ENCODE results near the gene CAMTA1. TPM values are rescaled to one million over a fixed set of nuclear protein-coding genes. Genes with fewer than 3 reads are reported as not detected.

The CAMTA1 gene
- total RNA-seq, 1 experiment from 2014 or later = 82.2 TPM

DNA sequence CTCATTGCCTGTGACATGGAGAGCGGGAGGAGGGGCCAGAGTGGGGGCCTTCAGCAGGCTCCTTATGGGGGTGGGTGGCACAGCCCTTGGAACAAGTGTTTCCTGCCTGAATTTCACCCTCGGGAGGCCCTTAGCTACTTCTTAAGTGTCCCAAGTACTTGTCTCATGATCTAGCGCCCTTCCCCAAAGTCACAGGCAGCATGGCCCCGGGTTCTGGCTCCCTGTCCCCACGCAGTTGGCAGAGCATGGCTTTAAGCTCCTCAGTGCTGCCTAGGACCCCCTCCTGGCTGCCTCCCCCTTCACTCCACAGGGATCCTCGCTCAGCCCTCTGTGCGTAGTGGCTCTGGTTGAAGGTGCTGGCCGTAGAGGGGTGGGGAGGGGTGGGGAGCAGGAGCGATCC is 197.2 kb downstream of the CAMTA1 start:
- Histone ChIP-seq H3K4me3 (ENCODE audit: low read depth in 2 of 2, low read length in 2 of 2) (no peak overlapping the region), H3K9me3 (ENCODE audit: control insufficient read depth, insufficient read depth, low read depth, low read length) (no peaks in the 10 kb centered on the region), H3K27ac (ENCODE audit: low read length) (no peak overlapping the region), H3K36me3 (ENCODE audit: control insufficient read depth, insufficient read depth, low read length) (no peaks in the 10 kb centered on the region), H3K27me3 (ENCODE audit: control insufficient read depth, insufficient read depth, low read length) (no peaks in the 10 kb centered on the region; the same call in 1 of the 2 replicates), H3K4me1 (ENCODE audit: control insufficient read depth, insufficient read depth, low read length) (no peaks in the 10 kb centered on the region)
- ChIA-PET CTCF (no interaction called here), POLR2A (no interaction called here)
- DNase-seq (ENCODE audit: low read depth, low spot score) = no peak
- no TSS peak for BruUV-seq (replicated peaks)
- in situ Hi-C loops (cut with HindIII; ENCODE audit: low pct_unique_long_range_greater_than_20kb, low sequenced_read_pairs) (no loop called here), intact Hi-C loops (cut with micrococcal nuclease; ENCODE audit: unreplicated experiment) (no loop called here)
- ATAC-seq = no peak
- TF ChIP-seq SIN3A (IDR thresholded peaks at IDR 0.05; ENCODE audit: borderline replicate concordance, insufficient read depth, low read depth, low read length) (no peak), TCF7L2 (IDR thresholded peaks at IDR 0.05; ENCODE audit: low read depth, low read length) (no peak), POLR2AphosphoS5 (IDR thresholded peaks at IDR 0.05; ENCODE audit: low read depth, low read length) (no peak)
- TF ChIP-seq, protein P1, sequence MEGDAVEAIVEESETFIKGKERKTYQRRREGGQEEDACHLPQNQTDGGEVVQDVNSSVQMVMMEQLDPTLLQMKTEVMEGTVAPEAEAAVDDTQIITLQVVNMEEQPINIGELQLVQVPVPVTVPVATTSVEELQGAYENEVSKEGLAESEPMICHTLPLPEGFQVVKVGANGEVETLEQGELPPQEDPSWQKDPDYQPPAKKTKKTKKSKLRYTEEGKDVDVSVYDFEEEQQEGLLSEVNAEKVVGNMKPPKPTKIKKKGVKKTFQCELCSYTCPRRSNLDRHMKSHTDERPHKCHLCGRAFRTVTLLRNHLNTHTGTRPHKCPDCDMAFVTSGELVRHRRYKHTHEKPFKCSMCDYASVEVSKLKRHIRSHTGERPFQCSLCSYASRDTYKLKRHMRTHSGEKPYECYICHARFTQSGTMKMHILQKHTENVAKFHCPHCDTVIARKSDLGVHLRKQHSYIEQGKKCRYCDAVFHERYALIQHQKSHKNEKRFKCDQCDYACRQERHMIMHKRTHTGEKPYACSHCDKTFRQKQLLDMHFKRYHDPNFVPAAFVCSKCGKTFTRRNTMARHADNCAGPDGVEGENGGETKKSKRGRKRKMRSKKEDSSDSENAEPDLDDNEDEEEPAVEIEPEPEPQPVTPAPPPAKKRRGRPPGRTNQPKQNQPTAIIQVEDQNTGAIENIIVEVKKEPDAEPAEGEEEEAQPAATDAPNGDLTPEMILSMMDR (IDR thresholded peaks at IDR 0.05) = no peak
- TF ChIP-seq, protein P2, sequence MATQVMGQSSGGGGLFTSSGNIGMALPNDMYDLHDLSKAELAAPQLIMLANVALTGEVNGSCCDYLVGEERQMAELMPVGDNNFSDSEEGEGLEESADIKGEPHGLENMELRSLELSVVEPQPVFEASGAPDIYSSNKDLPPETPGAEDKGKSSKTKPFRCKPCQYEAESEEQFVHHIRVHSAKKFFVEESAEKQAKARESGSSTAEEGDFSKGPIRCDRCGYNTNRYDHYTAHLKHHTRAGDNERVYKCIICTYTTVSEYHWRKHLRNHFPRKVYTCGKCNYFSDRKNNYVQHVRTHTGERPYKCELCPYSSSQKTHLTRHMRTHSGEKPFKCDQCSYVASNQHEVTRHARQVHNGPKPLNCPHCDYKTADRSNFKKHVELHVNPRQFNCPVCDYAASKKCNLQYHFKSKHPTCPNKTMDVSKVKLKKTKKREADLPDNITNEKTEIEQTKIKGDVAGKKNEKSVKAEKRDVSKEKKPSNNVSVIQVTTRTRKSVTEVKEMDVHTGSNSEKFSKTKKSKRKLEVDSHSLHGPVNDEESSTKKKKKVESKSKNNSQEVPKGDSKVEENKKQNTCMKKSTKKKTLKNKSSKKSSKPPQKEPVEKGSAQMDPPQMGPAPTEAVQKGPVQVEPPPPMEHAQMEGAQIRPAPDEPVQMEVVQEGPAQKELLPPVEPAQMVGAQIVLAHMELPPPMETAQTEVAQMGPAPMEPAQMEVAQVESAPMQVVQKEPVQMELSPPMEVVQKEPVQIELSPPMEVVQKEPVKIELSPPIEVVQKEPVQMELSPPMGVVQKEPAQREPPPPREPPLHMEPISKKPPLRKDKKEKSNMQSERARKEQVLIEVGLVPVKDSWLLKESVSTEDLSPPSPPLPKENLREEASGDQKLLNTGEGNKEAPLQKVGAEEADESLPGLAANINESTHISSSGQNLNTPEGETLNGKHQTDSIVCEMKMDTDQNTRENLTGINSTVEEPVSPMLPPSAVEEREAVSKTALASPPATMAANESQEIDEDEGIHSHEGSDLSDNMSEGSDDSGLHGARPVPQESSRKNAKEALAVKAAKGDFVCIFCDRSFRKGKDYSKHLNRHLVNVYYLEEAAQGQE (IDR thresholded peaks at IDR 0.05; ENCODE audit: insufficient read depth in 1 of 2, low read depth in 2 of 2, low read length in 1 of 2) = no peak

DNA sequence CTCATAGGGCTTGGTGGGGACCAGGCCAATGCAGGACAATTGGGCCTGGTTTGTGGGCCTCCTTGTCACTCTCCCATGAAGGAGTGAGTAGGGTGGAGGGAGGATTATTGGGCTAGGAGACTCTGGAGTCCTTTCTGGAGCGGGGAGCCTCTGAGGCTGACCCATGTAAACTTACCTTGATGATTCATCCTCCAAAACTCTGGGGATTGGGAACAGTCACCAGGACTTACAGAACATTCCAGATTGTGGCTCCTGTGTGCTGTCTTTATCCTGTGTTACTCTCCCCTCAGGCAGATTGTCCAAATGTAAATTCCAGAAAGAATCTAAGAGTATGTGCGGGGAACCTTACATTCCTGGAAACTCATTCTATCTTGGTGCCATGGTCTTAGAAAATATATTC is 197.6 kb downstream of the CAMTA1 start:
- DNase-seq (ENCODE audit: low read depth, low spot score) (no peak), ATAC-seq (no peak)
- Histone ChIP-seq H3K4me1 (ENCODE audit: control insufficient read depth, insufficient read depth, low read length) (no peaks in the 10 kb centered on the region), H3K27me3 (ENCODE audit: control insufficient read depth, insufficient read depth, low read length) (no peaks in the 10 kb centered on the region; the same call in 1 of the 2 replicates), H3K4me3 (ENCODE audit: low read depth in 2 of 2, low read length in 2 of 2) (no peak overlapping the region), H3K27ac (ENCODE audit: low read length) (no peak overlapping the region), H3K9me3 (ENCODE audit: control insufficient read depth, insufficient read depth, low read depth, low read length) (no peaks in the 10 kb centered on the region), H3K36me3 (ENCODE audit: control insufficient read depth, insufficient read depth, low read length) (no peaks in the 10 kb centered on the region)
- intact Hi-C loops (cut with micrococcal nuclease; ENCODE audit: unreplicated experiment) = no loop called here
- no TSS peak for BruUV-seq (replicated peaks)
- ChIA-PET CTCF (no interaction called here), POLR2A (no interaction called here)
- in situ Hi-C loops (cut with HindIII; ENCODE audit: low pct_unique_long_range_greater_than_20kb, low sequenced_read_pairs) = no loop called here
- no peak for TF ChIP-seq TCF7L2 (IDR thresholded peaks at IDR 0.05; ENCODE audit: low read depth, low read length)
- TF ChIP-seq POLR2AphosphoS5 (IDR thresholded peaks at IDR 0.05; ENCODE audit: low read depth, low read length) = no peak
- TF ChIP-seq SIN3A (IDR thresholded peaks at IDR 0.05; ENCODE audit: borderline replicate concordance, insufficient read depth, low read depth, low read length) = no peak
- TF ChIP-seq, protein P2 (IDR thresholded peaks at IDR 0.05; ENCODE audit: insufficient read depth in 1 of 2, low read depth in 2 of 2, low read length in 1 of 2) = no peak
- TF ChIP-seq, protein P1 (IDR thresholded peaks at IDR 0.05) = no peak
